Measurements from ENCODE around the gene CLDN24. TPM values are rescaled to one million over a fixed set of nuclear protein-coding genes. Genes with fewer than 3 reads are reported as not detected.

The CLDN24 gene
- total RNA-seq, 1 experiment from 2014 or later = not detected

DNA sequence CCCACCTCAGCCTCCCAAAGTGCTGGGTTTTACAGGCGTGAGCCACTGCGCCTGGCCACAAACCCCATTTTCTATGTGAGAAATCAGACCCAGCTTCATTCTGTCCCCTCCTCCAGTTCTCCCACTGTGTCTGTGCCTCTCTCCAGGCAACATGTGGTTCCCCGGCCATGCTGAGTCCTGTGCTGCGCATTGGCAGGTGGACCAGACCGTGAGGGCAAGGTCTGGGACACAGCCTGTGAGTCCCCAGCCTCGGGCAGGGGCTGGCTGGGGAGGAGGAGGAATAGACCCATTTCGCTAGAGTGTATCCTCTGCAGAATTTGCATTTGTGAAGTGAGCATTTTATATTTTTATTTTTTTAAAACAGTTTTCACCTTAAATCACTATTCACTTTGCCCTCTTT is 21.5 kb upstream of the CLDN24 start:
- Histone ChIP-seq H2BK5ac (ENCODE audit: insufficient read length, low read length) (no peak overlapping the region), H3K56ac (ENCODE audit: insufficient read length, low read depth, low read length) (no peak overlapping the region), H3K4ac (ENCODE audit: low read depth, low read length) (no peak overlapping the region), H2AFZ (ENCODE audit: low read length) (no peak overlapping the region), H3K14ac (ENCODE audit: insufficient read depth, low read length) (no peak overlapping the region), H3K4me1 (ENCODE audit: insufficient read depth, low read length) (no peaks in the 10 kb centered on the region), H4K8ac (replicated peaks; ENCODE audit: insufficient read length, low read depth, low read length) (no peak overlapping the region), H3K9me3 (ENCODE audit: control insufficient read depth, low read depth, low read length) (no peaks in the 10 kb centered on the region), H3T11ph (ENCODE audit: low read length) (no peak overlapping the region), H2BK20ac (ENCODE audit: low read depth, low read length, poor library complexity, severe bottlenecking) (no peak overlapping the region), H2AK5ac (ENCODE audit: insufficient read length, low read length) (no peak overlapping the region), H3K4me2 (ENCODE audit: insufficient read depth, insufficient read length, low read length) (no peak overlapping the region), H3K27me3 (ENCODE audit: insufficient read depth, low read length) (no peaks in the 10 kb centered on the region), H3K9ac (ENCODE audit: extremely low read depth, insufficient read length, low read length) (no peak overlapping the region), H3K23ac (ENCODE audit: insufficient read length, low read depth, low read length) (no peak overlapping the region), H2BK12ac (ENCODE audit: insufficient read length, low read depth, low read length) (no peak overlapping the region), H2BK120ac (ENCODE audit: low read depth, low read length, poor library complexity, severe bottlenecking) (no peak overlapping the region), H2BK15ac (ENCODE audit: low read depth, low read length) (no peak overlapping the region), H4K20me1 (ENCODE audit: control insufficient read depth, insufficient read depth, insufficient read length) (no peaks in the 10 kb centered on the region), H4K5ac (ENCODE audit: insufficient read length, low read depth, low read length) (no peak overlapping the region), H3K79me2 (ENCODE audit: insufficient read depth, low read length) (no peaks in the 10 kb centered on the region), H3K79me1 (ENCODE audit: insufficient read depth, low read depth, low read length, poor library complexity, severe bottlenecking) (no peaks in the 10 kb centered on the region), H3K23me2 (ENCODE audit: insufficient read length, low read depth, low read length, poor library complexity, severe bottlenecking) (no peaks in the 10 kb centered on the region), H3K27ac (ENCODE audit: insufficient read length, low read depth, low read length) (no peak overlapping the region), H4K91ac (ENCODE audit: insufficient read length, low read depth, low read length) (no peak overlapping the region), H3K18ac (ENCODE audit: insufficient read length, low read depth, low read length) (no peak overlapping the region)
- Mint-ChIP-seq H3K9me3 (no peaks in the 10 kb centered on the region), H3K4me3 (no peak overlapping the region), H3K4me1 (no peaks in the 10 kb centered on the region), H3K27ac (no peak overlapping the region), H3K27me3 (ENCODE audit: low read depth) (no peaks in the 10 kb centered on the region; the same call in 1 of the 2 replicates), H3K36me3 (ENCODE audit: insufficient read depth in 1 of 3, low read depth in 3 of 3) (no peaks in the 10 kb centered on the region; a peak in 1 of 7 replicates)
- WGBS (ENCODE audit: extremely low coverage, insufficient read length, low lambda C conversion rate) = no CpG with 5 or more reads among the region's 7 CpGs
- TF ChIP-seq CTCF (conservative IDR thresholded peaks at IDR 0.05) = no peak
- DNase-seq = no peak
